Measurements from ENCODE around the gene CKAP4.
"Not testable (repeated sequence)": the region's sequence is repeated elsewhere in the genome, so short reads cannot be mapped to it uniquely, and the experiment has no call there.

CKAP4 gene, protein sequence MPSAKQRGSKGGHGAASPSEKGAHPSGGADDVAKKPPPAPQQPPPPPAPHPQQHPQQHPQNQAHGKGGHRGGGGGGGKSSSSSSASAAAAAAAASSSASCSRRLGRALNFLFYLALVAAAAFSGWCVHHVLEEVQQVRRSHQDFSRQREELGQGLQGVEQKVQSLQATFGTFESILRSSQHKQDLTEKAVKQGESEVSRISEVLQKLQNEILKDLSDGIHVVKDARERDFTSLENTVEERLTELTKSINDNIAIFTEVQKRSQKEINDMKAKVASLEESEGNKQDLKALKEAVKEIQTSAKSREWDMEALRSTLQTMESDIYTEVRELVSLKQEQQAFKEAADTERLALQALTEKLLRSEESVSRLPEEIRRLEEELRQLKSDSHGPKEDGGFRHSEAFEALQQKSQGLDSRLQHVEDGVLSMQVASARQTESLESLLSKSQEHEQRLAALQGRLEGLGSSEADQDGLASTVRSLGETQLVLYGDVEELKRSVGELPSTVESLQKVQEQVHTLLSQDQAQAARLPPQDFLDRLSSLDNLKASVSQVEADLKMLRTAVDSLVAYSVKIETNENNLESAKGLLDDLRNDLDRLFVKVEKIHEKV

GRCh38 chr12:106247674-106248311 is at the start of gene CKAP4:
Gene CKAP4, minus strand, starts transcription at chr12:106248020. Its CDS starts 169 bp downstream, at chr12:106247851.
- peak; percentile 78 for DNase-seq

GRCh38 chr12:106297075-106297474 is 49.3 kb upstream of the CKAP4 start:
- DNase-seq = no peak

DNA sequence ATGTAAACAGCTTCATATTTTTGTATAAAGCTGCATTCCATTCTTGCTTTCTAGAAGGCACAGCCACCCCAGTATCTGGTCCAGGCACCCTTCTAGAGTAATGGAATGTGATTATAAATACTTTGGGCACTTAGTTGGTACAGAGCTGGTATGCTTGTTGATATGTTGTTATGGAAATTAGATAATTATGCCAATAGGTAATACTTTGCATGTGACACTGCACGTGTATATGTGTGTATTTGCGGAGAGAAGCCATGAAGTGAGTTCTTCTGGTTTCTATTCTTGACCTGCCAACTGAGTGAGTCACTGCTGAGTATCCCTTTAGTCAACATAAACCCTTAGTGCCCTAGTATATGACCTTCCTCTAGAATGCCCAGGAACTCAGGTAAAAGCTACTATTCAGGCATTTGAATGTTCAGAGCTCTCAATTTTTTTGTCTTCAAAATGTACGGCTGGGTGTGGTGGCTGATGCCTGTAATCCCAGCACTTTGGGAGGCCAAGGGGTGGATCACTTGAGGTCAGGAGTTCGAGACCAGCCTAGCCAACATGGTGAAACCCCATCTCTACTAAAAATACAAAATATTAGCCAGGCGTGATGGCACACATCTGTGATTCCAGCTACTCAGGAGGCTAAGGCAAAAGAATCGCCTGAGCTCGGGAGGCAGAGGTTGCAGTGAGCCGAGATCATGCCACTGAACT is 48.5 kb upstream of the CKAP4 start:
- no peak for DNase-seq

DNA sequence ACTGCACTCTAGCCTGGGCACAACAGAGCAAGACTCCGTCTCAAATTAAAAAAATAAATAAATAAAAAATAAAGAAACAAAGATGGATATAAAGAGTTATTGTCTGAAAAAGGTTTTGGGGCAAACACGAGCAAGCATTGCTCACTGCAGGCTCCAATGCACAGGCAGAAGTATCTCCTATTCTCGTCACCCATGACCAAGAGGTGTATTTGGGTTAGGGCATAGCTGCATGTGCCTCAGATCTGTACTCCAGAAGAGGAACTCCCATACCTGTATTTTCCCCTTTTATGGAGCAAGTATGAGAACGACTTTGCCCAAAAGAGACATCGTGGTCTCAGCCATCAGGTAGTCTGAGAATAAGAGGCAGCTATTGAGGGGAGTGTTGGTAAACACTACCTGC is 44.5 kb upstream of the CKAP4 start:
- no peak for DNase-seq

DNA sequence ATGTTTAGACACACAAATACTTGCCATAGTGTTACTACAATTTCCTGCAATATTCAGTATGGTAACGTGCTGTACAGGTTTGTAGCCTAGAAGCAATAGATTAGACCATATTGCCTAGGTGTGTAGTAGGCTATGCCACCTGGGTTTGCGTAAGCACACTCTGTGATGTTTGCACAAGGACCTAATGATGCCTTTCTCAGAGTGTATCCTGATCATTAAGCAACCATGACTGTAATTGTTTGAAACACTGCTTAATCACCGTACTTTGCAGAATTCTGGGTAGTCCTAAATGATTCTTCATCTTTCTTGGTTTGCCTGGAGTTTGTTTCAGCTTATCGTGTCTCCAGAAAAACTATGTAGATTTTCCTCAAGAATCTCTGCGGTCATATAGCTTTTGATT is 43.5 kb upstream of the CKAP4 start:
- peak; percentile 69 for DNase-seq

DNA sequence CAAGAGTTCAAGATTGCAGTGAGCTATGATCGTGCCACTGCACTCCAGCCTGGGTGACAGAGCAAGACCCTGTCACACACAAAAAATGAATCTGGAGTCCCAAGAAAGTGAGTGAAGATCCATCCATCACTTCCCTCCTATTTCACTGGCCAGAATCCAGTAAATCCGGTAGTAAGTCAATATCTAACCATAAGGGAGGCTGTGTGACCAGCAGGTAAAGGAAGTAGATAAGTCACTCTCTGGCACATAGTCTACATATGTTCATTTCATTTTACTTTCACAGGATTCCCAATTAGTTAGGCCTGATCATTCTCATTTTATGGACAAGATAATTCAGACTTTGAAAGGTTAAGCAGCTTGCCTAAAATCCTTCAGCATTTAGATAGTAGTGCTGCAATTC is 42.8 kb upstream of the CKAP4 start:
- no peak for DNase-seq

DNA sequence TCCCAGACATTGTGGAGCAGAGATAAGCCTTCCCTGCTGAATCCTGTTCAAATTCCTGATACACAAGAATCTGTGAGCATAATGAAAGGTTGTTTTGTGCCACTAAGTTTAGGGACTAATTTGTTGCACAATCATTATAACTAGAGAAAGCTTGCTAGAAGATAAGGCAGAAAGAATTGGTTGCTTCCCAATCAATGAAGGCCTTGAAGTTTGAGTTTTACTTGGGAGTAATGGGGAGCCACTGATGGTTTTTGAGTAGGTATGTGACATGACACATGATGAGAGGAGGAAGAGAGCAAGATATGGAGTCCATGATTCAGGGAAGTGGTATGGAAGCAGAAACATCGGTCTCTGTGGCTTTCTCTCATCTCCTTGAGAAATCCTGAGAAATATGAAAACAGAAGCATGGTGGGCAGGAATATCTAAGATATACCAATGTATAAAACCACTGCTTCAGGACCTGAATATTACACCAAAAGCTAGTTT is 41.4 kb upstream of the CKAP4 start:
- DNase-seq = no peak

GRCh38 chr12:106288494-106289195 is 40.8 kb upstream of the CKAP4 start:
- DNase-seq = no peak

DNA sequence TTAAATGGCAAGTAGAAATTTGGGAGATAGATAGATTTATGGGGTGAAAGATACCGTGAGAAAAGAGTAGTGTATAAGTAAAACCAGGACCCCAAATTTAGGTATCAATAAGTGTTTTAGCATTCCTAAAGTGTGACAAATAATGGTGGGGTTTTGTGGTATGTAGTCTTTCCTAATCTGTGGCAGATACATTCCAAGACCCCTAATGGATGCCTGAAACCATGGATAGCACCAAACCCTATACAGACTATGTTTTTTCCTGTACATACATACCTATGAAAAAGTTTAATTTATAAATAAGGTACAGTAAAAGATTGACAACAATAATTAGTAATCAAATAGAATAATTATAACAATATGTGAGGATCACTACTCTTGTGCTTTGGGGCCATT is 40.3 kb upstream of the CKAP4 start:
- DNase-seq = no peak

DNA sequence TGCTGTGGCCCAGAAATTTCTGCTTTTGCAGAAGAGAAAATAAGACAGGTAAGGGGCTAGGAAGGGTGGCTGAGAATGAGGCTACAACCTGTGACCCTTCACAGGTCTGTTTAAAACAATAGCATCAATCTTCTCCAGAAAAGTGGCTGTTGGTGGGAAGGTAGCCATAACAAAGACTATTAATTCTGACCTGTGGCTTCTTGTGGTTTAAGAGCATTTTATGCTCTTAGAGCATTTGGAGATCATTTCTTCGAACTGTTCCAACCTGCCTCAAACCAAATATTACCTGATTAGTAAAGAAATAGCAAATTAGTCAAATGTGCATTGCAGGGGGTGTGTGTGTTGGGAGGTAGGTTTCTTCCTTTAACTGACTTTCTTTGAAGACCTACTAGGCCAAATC is 39.5 kb upstream of the CKAP4 start:
- DNase-seq = no peak

DNA sequence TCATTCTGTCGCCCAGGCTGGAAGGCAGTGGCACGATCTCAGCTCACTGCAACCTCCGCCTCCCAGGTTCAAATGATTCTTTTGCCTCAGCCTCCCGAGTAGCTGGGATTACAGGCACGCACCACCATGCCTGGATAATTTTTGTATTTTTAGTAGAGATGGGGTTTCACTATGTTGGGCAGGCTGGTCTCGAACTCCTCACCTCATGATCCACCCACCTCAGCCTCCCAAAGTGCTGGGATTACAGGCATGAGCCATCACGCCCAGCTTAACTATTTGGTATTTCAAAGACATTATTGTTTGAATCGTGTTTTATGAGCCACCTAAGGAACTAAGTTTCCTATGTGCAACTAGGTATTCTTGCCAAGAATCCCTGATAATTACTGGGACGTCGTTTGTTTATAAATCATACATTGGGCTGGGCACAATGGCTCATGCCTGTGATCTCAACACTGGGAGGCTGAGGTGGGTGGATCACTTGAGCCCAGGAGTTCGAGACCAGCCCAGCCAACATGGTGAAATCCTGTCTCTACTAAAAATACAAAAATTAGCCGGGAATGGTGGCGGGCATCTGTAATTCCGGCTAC is 38.8 kb upstream of the CKAP4 start:
- DNase-seq = not testable (repeated sequence)

DNA sequence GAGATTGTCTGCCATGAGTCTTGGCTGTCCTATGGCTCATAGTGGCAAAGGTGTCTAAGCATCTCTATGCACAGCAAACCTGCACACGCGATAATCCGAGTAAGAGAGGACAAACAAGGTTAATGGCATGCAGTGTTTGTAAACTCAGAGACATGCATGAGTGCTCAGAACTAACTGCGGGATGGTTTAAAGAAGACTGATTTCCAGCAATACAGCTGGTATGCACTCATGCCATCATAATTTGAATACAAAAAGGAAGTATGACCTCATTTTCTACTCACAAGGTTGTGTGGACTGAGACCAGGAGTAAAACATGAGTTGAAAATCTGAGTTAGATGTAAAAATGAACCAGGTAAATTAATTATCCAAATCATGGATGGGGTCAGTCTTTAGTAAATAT is 38.2 kb upstream of the CKAP4 start:
- DNase-seq = no peak

- no peak for DNase-seq
These were observed 36.7 kb upstream of the CKAP4 start for GRCh38 chr12:106284358-106285105.

DNA sequence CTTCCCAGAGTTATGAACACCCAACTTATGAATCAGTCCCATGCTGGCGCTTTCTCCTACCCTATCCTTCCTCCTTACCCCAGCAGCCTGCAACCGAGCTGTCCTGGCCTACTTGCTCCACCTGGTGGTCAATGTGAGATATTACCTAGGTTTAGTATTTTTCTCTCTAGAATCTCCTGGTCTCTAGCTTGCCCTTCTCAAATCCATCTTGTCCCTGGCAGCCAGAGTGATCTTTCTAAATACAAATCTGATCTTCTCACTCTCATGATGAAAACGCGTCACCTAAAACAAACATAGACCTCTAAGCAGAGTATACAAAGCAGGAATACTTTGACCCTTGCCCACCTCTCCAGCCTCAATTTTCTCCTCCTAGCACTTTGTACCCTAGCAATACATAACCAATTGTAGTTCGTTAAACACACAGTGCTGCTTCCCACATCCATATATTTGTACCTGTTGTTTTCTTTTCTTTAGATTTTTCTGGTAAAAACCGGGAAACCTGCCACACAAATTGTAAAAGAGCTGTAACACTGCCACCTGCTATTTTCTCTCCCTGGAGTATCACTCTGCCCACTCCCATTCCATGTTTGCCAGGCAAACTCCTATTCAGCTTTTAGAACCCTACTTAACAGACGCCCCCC is 34.8 kb upstream of the CKAP4 start:
- peak; percentile 36 for DNase-seq

DNA sequence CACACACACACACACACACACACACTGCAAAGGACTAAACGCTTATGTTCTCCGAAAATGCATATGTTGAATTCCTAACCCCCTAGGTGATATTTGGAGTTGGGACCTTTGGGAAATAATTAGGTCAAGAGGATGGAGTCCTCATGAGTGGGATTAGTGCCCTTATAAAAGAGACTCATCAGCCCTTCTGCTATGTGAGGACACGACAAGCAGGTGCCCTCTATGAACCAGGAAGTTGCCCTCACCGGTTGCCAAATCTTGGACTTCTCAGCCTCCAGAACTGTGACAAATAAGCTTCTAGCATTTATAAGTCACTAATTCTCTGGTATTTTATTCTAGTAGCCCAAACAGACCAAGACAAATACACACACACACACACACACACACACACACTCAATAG is 34.0 kb upstream of the CKAP4 start:
- no peak for DNase-seq

GRCh38 chr12:106281056-106281782 is 33.4 kb upstream of the CKAP4 start:
- DNase-seq = peak; percentile 35

DNA sequence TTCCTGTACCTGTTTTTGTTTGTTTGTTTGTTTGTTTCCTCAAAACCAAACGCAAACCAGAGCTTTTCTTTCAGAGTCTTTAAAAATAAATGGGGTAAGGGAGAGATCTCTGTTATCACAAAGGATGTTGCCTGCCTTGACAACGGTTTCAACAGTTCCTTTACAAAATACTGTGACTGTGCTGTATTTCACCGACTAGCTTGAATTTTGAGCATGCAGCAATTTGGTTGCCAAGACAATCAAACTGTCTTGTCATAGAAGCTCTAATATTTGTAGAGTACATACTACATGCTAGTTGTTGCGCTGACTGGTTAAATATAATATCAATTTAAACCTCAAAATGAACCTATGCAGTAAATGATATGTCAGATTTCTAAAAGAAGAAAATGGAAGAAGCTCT is 32.3 kb upstream of the CKAP4 start:
- DNase-seq = no peak

DNA sequence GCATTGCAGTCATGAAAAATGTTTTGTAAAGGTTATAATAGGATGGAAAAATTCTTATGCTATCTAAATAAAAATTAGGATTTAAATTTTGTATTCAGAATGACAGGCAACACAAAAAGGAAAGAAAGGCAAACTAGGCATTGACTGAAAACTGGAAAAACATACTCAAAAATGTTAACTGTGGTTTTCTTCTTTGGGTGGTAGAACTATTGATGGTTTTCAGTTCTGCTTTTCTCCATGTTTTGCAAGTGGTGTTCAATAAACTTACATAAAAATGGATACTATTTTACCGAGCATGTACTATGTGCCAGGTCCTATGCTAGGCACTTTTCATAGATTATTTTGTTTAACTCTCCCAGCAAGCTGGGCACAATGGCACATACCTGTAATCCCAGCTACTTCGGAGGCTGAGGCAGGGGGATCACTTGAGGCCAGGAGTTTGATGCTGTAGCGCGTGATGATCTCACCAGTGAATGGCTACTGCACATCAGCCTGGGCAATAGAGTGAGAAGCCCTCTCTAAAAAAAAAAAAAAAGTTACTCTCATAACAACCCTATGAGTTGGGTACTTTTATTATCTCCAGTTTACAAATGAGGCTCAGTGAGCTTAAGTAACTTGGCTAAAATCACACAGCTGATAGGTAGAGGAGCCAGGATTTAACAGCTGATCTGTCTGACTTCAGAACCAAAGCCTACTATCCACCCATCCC is 28.4 kb upstream of the CKAP4 start:
- DNase-seq = no peak

GRCh38 chr12:106275458-106275857 is 27.6 kb upstream of the CKAP4 start:
- DNase-seq = no peak
